GM21825 (cell line): ENCODE data around the gene SFRP4.
A peak's percentile ranks its signal among the peaks of the same experiment; 100 is the strongest.

ENCODE experiments used
- ATAC-seq: cut with Tn5 transposase; IDR thresholded peaks from one replicate; pipeline ENCODE4 v1.9.1; 2021; ENCODE audit warnings: mild to moderate bottlenecking, moderate library complexity; ENCODE audit not compliant: unreplicated experiment

The SFRP4 gene

GRCh38 chr7:37927773-37928444 lies 11.3 kb upstream of the SFRP4 start:
- ATAC-seq = no peak

- ATAC-seq = no peak
Measured at GRCh38 chr7:37925620-37926019, 9.0 kb upstream of the SFRP4 start.

GRCh38 chr7:37924491-37925041 lies 7.9 kb upstream of the SFRP4 start:
- ATAC-seq = no peak

- ATAC-seq = no peak
Measured at GRCh38 chr7:37923996-37924395, 7.4 kb upstream of the SFRP4 start.

- no peak for ATAC-seq
Measured at GRCh38 chr7:37921876-37922275, 5.3 kb upstream of the SFRP4 start.

- ATAC-seq = peak; percentile 50
Measured at GRCh38 chr7:37920849-37921805, 4.5 kb upstream of the SFRP4 start.

GRCh38 chr7:37920305-37920848 lies 3.8 kb upstream of the SFRP4 start, which contains the start of gene EPDR1:
TSS of gene EPDR1 (plus strand) at chr7:37920640. CDS start at chr7:37920940, 300 bp downstream.
- ATAC-seq = peak; percentile 52

GRCh38 chr7:37918526-37918925 lies 1.9 kb upstream of the SFRP4 start:
- ATAC-seq = no peak

- no peak for ATAC-seq
Measured at GRCh38 chr7:37916017-37916672, 472 bp downstream of the SFRP4 start.

GRCh38 chr7:37915438-37915837 lies 1.2 kb downstream of the SFRP4 start:
- ATAC-seq = no peak

GRCh38 chr7:37912756-37913155 lies 3.9 kb downstream of the SFRP4 start:
- no peak for ATAC-seq

GRCh38 chr7:37908221-37908788 lies 8.3 kb downstream of the SFRP4 start:
- ATAC-seq = no peak

GRCh38 chr7:37901890-37902524 lies 14.6 kb downstream of the SFRP4 start:
- no peak for ATAC-seq

GRCh38 chr7:37901236-37901827 lies 15.3 kb downstream of the SFRP4 start:
- no peak for ATAC-seq

- ATAC-seq = no peak
Measured at GRCh38 chr7:37899712-37900247, 16.8 kb downstream of the SFRP4 start.

GRCh38 chr7:37894671-37895070 lies 21.9 kb downstream of the SFRP4 start:
- no peak for ATAC-seq

- ATAC-seq = no peak
Measured at GRCh38 chr7:37893359-37893758, 23.3 kb downstream of the SFRP4 start.

GRCh38 chr7:37882086-37882485 lies 34.5 kb downstream of the SFRP4 start:
- no peak for ATAC-seq
